Testis (tissue), 3 donors: ENCODE measurements around the gene FLACC1. TPM values are rescaled to one million over a fixed set of nuclear protein-coding genes. Genes with fewer than 3 reads are reported as not detected.

Experiments used
- DNase-seq: peaks from one replicate; pipeline ENCODE4 v3.0.0-alpha.2; 2019
- H3K27ac ChIP-seq, 2 donors: fragments of 200-600 bp; sonication (generic); one replicate each; pipeline ENCODE4 v1.5.1; 2019
- H3K27me3 ChIP-seq: fragments of 200-600 bp; sonication (generic); one replicate; pipeline ENCODE4 v1.5.1; 2019
- H3K36me3 ChIP-seq: fragments of 200-600 bp; sonication (generic); one replicate; pipeline ENCODE4 v1.5.1; 2017; ENCODE audit warnings: low read depth; ENCODE audit errors: missing control alignments
- H3K4me1 ChIP-seq: fragments of 200-600 bp; sonication (generic); one replicate; pipeline ENCODE4 v1.5.1; 2019
- H3K4me3 ChIP-seq, 2 donors: fragments of 200-600 bp; sonication (generic); one replicate each; pipeline ENCODE4 v1.5.1; 2017 to 2019
- H3K9me3 ChIP-seq: fragments of 200-600 bp; sonication (generic); one replicate; pipeline ENCODE4 v1.5.1; 2017
- CTCF ChIP-seq, 3 experiments: fragments of 450-650 bp in 2 of 3; fragments of 200-600 bp in 1 of 3; sonication (generic) in 1 of 3; IDR thresholded peaks; one replicate each; pipeline ENCODE4 v1.5.1; 2016 to 2019; ENCODE audit warnings: antibody characterized with exemption in 3 of 3, mild to moderate bottlenecking in 2 of 3, moderate library complexity in 1 of 3
- POLR2A ChIP-seq: fragments of 450-650 bp; IDR thresholded peaks from one replicate; pipeline ENCODE4 v1.6.1; 2017; ENCODE audit warnings: antibody characterized with exemption, mild to moderate bottlenecking, moderate library complexity
- WGBS, 2 donors: methylation state at CpG; one replicate each; pipeline ENCODE4 v1.1.5; 2018; 5-methylcytosine and 5-hydroxymethylcytosine counted together
- intact Hi-C: fragments of 100-400 bp; cut with DNase I; formaldehyde crosslinking; loops from one replicate; pipeline ENCODE4 v1.15.1; 2023; ENCODE audit warnings: low total_unique reads
- polyA plus RNA-seq: library from polyadenylated mRNA; stranded (reverse); fragments of 350-450 nt; fragmentation: Illumina TruSeq; extraction: RNeasy Lipid Tissue Mini Kit (QIAGEN cat#74804); gene quantifications from one replicate; pipeline ENCODE4 v1.2.3, GENCODE V29; 2014; ENCODE audit warnings: low read depth, low replicate concordance; ENCODE audit not compliant: insufficient read depth
- total RNA-seq, 2 donors: library from RNA; depleted of rRNA; stranded (reverse); fragments of >200 nt; gene quantifications; one replicate each; pipeline ENCODE4 v1.2.3, GENCODE V29; 2016

FLACC1 gene
- total and polyA plus RNA-seq, 3 donors from 2014 or later = 10.5 to 21.5 (median 20.4) TPM

- Histone ChIP-seq H3K9me3 (no peaks in the 10 kb centered on the region), H3K36me3 (no peaks in the 10 kb centered on the region), H3K4me3 (no peak overlapping the region), H3K27ac (no peak overlapping the region), H3K4me1 (peaks cover 5% of the 10 kb centered on the region), H3K27me3 (no peaks in the 10 kb centered on the region)
- DNase-seq = no peak
- TF ChIP-seq POLR2A = no peak
- no peak for TF ChIP-seq CTCF (IDR thresholded peaks at IDR 0.05)
- intact Hi-C loops = no loop called here
- WGBS, 2 donors = 90 to 100% methylated on average over 3 of the region's 3 CpGs
These were observed 101.1 kb downstream of the FLACC1 start for GRCh38 chr2:201256082-201256481.

- no peak for TF ChIP-seq CTCF (IDR thresholded peaks at IDR 0.05)
- TF ChIP-seq POLR2A = no peak
- no peak overlapping the region for H3K4me3 ChIP-seq
- no peaks in the 10 kb centered on the region for H3K36me3 ChIP-seq
- H3K9me3 ChIP-seq = no peaks in the 10 kb centered on the region
- no peak overlapping the region for H3K27ac ChIP-seq
- H3K4me1 ChIP-seq = peaks cover 5% of the 10 kb centered on the region
- no peaks in the 10 kb centered on the region for H3K27me3 ChIP-seq
- intact Hi-C loops = no loop called here
- no peak for DNase-seq
- 92 to 93% methylated on average over 3 of the region's 3 CpGs for WGBS, 2 donors
These were observed 101.6 kb downstream of the FLACC1 start for GRCh38 chr2:201255408-201256033.

- DNase-seq = no peak
- H3K27me3 ChIP-seq = no peaks in the 10 kb centered on the region
- H3K4me1 ChIP-seq = peaks cover 5% of the 10 kb centered on the region
- TF ChIP-seq POLR2A (no peak), CTCF (IDR thresholded peaks at IDR 0.05) (no peak)
- no peak overlapping the region for H3K27ac ChIP-seq
- intact Hi-C loops = no loop called here
- WGBS, 2 donors = 55 to 83% methylated on average over 5 of the region's 5 CpGs
- no peaks in the 10 kb centered on the region for H3K36me3 ChIP-seq
- H3K4me3 ChIP-seq = no peak overlapping the region
- no peaks in the 10 kb centered on the region for H3K9me3 ChIP-seq
These were observed 102.9 kb downstream of the FLACC1 start for GRCh38 chr2:201254081-201254730.

GRCh38 chr2:201250741-201251140, 106.4 kb downstream of the FLACC1 start:
- intact Hi-C loops = no loop called here
- Histone ChIP-seq H3K36me3 (no peaks in the 10 kb centered on the region), H3K27me3 (no peaks in the 10 kb centered on the region), H3K4me1 (no peaks in the 10 kb centered on the region), H3K4me3 (no peak overlapping the region), H3K9me3 (no peaks in the 10 kb centered on the region), H3K27ac (no peak overlapping the region)
- 86 to 97% methylated on average over 4 of the region's 4 CpGs for WGBS, 2 donors
- DNase-seq = no peak
- TF ChIP-seq CTCF (IDR thresholded peaks at IDR 0.05) (no peak), POLR2A (no peak)

- TF ChIP-seq CTCF (IDR thresholded peaks at IDR 0.05) (no peak), POLR2A (no peak)
- intact Hi-C loops = no loop called here
- H3K27ac ChIP-seq = no peak overlapping the region
- no peak overlapping the region for H3K4me3 ChIP-seq
- no peaks in the 10 kb centered on the region for H3K9me3 ChIP-seq
- no peak for DNase-seq
- no peaks in the 10 kb centered on the region for H3K4me1 ChIP-seq
- H3K27me3 ChIP-seq = no peaks in the 10 kb centered on the region
- 79 to 85% methylated on average over 2 of the region's 2 CpGs for WGBS, 2 donors
- no peaks in the 10 kb centered on the region for H3K36me3 ChIP-seq
These were observed 107.3 kb downstream of the FLACC1 start for GRCh38 chr2:201249889-201250288.
